GM18502 (cell line): Measurements from ENCODE around the gene ODF2L.

Experiments used
- ATAC-seq: cut with Tn5 transposase; IDR thresholded peaks from one replicate; pipeline ENCODE4 v1.9.1; 2021; ENCODE audit warnings: mild to moderate bottlenecking; ENCODE audit not compliant: unreplicated experiment, poor library complexity

ODF2L gene

GRCh38 chr1:86324130-86324822, 71.8 kb downstream of the ODF2L start:
- no peak for ATAC-seq

DNA sequence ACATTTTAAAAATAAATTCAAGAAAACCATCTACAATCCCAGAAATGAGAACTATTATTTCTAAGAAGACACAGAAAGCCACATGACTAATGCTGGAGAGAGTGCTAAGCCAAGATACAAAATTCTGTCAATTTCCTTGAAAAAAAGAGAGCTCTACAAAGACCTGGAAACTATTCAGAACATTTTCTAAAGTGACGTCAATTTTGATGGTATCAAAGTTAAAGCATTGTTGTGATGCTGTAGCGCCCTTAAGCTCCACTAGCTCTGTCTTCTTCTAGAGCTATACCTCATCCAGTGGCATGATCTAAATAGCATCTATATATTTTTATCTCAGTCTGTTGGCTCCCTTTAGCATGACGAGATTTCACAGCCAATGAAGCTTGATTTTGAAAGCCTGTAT, 73.9 kb downstream of the ODF2L start:
- ATAC-seq: no peak

DNA sequence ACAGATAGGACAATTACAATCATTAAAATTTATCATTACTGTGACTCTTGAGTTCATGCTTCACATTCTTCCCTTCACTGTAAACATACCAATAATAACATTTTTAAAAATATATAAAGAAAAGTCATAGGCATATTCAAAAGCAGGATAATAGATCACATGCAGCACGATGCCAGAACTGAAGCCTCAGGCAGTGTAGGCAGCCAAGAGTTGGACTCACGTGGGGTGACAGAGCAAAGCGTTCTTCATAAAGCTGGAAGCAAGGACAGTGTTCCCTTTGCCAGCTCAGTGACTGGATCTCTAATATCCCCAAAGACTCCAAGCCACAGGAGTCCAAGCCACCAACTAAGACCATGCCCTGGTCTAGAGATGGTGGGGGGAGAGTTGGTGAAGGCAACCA, 77.7 kb downstream of the ODF2L start:
- ATAC-seq: no peak

- ATAC-seq: no peak
These were observed 78.2 kb downstream of the ODF2L start for GRCh38 chr1:86317926-86318325.

GRCh38 chr1:86305731-86306130, 90.4 kb downstream of the ODF2L start:
- no peak for ATAC-seq

DNA sequence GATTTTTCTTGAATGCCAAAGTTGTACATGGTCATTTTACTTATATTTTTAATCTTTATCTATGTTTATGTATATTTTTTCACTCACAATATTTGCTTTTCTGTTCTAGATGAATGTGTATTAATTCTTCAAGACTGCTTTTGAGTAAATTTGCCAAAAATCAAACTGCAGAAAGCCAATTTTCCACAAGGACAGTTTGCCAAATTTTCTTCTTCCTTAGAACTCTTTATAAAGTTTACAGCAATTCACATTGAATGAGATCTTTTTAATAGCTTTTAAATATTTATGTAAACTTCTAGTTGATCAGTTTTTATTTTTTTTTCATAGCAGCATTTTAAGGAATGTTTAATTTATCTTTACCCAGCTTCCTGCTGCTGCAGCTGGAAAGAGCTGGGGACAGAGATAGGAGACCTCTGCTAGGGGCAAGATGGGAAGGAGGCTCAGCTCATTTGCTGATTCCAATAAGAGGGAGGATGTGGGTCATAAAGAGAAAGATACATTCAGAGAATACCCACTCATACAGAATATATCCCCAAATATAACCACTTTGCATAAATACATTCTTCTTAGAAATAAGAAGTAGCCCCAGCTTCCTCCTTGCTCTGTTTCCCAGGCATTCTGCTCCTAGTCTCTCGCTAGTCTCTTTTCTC, 93.0 kb downstream of the ODF2L start:
- ATAC-seq: no peak
